Suprapubic skin (tissue), 4 donors: ENCODE data around the gene DDX41. TPM values are rescaled to one million over a fixed set of nuclear protein-coding genes. Genes with fewer than 3 reads are reported as not detected.
A peak's percentile ranks its signal among the peaks of the same experiment; 100 is the strongest.

Experiments used
- DNase-seq, 2 donors: peaks; one replicate each; pipeline ENCODE4 v3.0.0-alpha.2; 2019; ENCODE audit warnings: low spot score in 2 of 2
- H3K27ac ChIP-seq: fragments of 200-600 bp; sonication (generic); one replicate; pipeline ENCODE4 v1.5.1; 2019
- H3K27me3 ChIP-seq: fragments of 200-600 bp; sonication (generic); one replicate; pipeline ENCODE4 v1.5.1; 2019
- H3K36me3 ChIP-seq: fragments of 200-600 bp; sonication (generic); one replicate; pipeline ENCODE4 v1.5.1; 2019
- H3K4me1 ChIP-seq: fragments of 200-600 bp; sonication (generic); one replicate; pipeline ENCODE4 v1.5.1; 2019
- H3K4me3 ChIP-seq: fragments of 200-600 bp; sonication (generic); one replicate; pipeline ENCODE4 v1.5.1; 2019; ENCODE audit warnings: mild to moderate bottlenecking
- H3K9me3 ChIP-seq: fragments of 200-600 bp; sonication (generic); one replicate; pipeline ENCODE4 v1.5.1; 2019
- EP300 ChIP-seq: sonication (generic); formaldehyde crosslinking; IDR thresholded peaks from one replicate; pipeline ENCODE4 v1.6.1; 2017; ENCODE audit warnings: antibody characterized with exemption
- POLR2A ChIP-seq, 2 donors: fragments of 450-650 bp; IDR thresholded peaks; one replicate each; pipeline ENCODE4 v1.6.1; 2017; ENCODE audit warnings: antibody characterized with exemption in 2 of 2, mild to moderate bottlenecking in 2 of 2, moderate library complexity in 2 of 2
- POLR2AphosphoS5 ChIP-seq, 3 donors: sonication (generic); formaldehyde crosslinking; IDR thresholded peaks; one replicate each; pipeline ENCODE4 v1.6.1; 2017; ENCODE audit warnings: antibody characterized with exemption in 3 of 3
- WGBS: methylation state at CpG from one replicate; pipeline ENCODE4 v1.1.5; 2018; 5-methylcytosine and 5-hydroxymethylcytosine counted together
- total RNA-seq, 4 donors: library from RNA; depleted of rRNA; stranded (reverse); fragments of >200 nt; gene quantifications; one replicate each; pipeline ENCODE4 v1.1.0, GENCODE V29; 2016
- TF ChIP-seq, protein P1 (sequence below), 2 donors: fragments of 200-600 bp in 1 of 2; fragments of 450-650 bp in 1 of 2; sonication (generic) in 1 of 2; IDR thresholded peaks; one replicate each; pipeline ENCODE4 v1.5.1; 2016 to 2019; ENCODE audit warnings: antibody characterized with exemption in 2 of 2, mild to moderate bottlenecking in 1 of 2, moderate library complexity in 1 of 2

DDX41 gene
- total RNA-seq, 4 donors from 2014 or later: 83.8 to 148 (median 103) TPM

DNA sequence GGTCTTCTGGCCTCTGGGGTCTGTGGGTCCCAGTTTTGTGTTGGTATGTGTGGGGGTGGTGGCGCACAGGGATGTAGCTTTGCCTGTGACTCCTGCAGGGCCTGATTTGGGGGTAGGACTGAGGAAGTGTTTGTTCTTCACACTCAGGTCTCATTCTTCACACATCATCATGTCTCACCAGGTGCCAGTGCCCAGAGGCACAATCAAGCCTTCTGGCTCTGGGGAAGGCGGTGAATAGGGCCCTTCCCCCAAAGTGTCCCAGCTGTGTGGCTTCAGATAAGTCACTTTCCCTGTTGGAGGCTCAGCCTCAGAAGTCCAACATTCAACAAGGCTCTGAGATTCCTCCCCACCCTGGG, 48.5 kb downstream of the DDX41 start:
- H3K36me3 ChIP-seq: peaks cover 30% of the 10 kb centered on the region
- H3K27me3 ChIP-seq: no peaks in the 10 kb centered on the region
- H3K9me3 ChIP-seq: no peaks in the 10 kb centered on the region
- H3K27ac ChIP-seq: no peak overlapping the region
- no peak for DNase-seq
- TF ChIP-seq POLR2AphosphoS5 (IDR thresholded peaks at IDR 0.05): no peak
- TF ChIP-seq POLR2A (IDR thresholded peaks at IDR 0.05): no peak
- TF ChIP-seq EP300: no peak
- TF ChIP-seq, protein P1, sequence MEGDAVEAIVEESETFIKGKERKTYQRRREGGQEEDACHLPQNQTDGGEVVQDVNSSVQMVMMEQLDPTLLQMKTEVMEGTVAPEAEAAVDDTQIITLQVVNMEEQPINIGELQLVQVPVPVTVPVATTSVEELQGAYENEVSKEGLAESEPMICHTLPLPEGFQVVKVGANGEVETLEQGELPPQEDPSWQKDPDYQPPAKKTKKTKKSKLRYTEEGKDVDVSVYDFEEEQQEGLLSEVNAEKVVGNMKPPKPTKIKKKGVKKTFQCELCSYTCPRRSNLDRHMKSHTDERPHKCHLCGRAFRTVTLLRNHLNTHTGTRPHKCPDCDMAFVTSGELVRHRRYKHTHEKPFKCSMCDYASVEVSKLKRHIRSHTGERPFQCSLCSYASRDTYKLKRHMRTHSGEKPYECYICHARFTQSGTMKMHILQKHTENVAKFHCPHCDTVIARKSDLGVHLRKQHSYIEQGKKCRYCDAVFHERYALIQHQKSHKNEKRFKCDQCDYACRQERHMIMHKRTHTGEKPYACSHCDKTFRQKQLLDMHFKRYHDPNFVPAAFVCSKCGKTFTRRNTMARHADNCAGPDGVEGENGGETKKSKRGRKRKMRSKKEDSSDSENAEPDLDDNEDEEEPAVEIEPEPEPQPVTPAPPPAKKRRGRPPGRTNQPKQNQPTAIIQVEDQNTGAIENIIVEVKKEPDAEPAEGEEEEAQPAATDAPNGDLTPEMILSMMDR (IDR thresholded peaks at IDR 0.05): no peak
- H3K4me3 ChIP-seq: no peak overlapping the region
- H3K4me1 ChIP-seq: peaks cover 48% of the 10 kb centered on the region
- WGBS: 90% methylated on average over 2 of the region's 2 CpGs

DNA sequence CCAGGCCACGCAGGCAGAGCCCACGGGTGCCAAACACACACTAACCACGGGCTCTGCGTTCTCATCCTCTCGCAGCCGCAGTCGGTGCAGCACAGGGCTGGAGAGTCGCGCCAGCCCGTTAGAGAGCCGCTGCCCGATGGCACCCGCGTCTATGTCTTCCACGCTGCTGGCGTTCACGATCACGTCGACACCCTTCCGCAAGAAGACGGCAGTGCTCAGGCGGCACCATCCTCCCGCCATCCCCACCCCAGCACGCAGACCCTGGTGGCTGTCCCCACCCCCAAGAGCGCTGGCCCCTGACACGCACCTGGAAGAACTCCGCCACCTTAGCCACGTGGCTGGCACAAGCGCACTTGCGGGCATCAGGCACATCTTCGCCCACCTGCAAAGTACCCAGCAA, 49.3 kb downstream of the DDX41 start:
- no peak for DNase-seq
- peaks cover 30% of the 10 kb centered on the region for H3K36me3 ChIP-seq

DNA sequence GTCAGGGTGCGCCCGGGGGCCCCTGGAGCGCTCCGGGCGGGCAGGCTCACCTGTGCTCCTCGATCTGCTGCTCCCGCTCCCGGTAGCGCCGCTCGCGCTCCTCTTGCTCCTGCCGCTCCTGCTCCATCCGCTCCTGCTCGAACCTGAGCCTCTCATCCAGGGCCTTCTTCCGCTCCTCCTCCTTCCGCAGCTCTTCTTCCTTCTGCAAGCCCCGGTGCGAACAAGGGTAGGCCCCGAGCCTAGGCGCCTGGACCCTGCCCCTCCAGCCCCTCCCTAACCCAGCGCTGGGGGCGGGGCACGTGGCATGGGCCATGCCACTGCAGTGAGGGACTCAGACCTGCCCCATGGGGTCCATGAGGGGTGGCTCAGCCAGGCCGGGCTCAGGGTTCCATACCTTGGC, 49.9 kb downstream of the DDX41 start:
- Histone ChIP-seq H3K27me3 (no peaks in the 10 kb centered on the region), H3K27ac (no peak overlapping the region), H3K36me3 (peaks cover 30% of the 10 kb centered on the region), H3K4me1 (peaks cover 38% of the 10 kb centered on the region), H3K4me3 (no peak overlapping the region), H3K9me3 (no peaks in the 10 kb centered on the region)
- whole genome bisulfite sequencing: 92% methylated on average over 25 of the region's 25 CpGs
- TF ChIP-seq POLR2AphosphoS5 (IDR thresholded peaks at IDR 0.05) (no peak), EP300 (no peak), POLR2A (IDR thresholded peaks at IDR 0.05) (no peak)
- TF ChIP-seq, protein P1 (IDR thresholded peaks at IDR 0.05): no peak
- DNase-seq: no peak

More for the DNA sequence above, 49.3 kb downstream of the DDX41 start:
- Histone ChIP-seq H3K27me3 (no peaks in the 10 kb centered on the region), H3K4me3 (no peak overlapping the region), H3K4me1 (peaks cover 43% of the 10 kb centered on the region), H3K27ac (no peak overlapping the region), H3K9me3 (no peaks in the 10 kb centered on the region)
- TF ChIP-seq EP300 (no peak), POLR2A (IDR thresholded peaks at IDR 0.05) (no peak), POLR2AphosphoS5 (IDR thresholded peaks at IDR 0.05) (no peak)
- TF ChIP-seq, protein P1 (IDR thresholded peaks at IDR 0.05): no peak
- 96% methylated on average over 18 of the region's 31 CpGs for WGBS

DNA sequence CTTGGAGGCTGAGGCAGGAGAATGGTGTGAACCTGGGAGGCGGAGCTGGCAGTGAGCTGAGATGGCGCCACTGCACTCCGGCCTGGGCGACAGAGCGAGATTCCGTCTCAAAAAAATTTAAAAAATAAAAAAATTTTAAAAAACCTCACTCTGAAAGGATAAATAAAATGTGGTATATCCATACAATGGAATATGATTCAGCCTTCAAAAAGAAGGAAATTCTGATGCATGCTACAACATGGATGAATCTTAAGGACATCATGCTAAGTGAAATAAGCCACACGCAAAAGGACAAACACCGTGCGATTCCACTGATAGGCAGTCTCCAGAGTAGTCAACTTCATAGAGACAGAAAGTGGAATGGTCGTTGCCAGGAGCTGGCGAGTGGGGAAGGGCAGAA, 51.7 kb downstream of the DDX41 start:
- 98% methylated on average over 11 of the region's 11 CpGs for WGBS
- peaks cover 32% of the 10 kb centered on the region for H3K36me3 ChIP-seq
- DNase-seq: no peak

DNA sequence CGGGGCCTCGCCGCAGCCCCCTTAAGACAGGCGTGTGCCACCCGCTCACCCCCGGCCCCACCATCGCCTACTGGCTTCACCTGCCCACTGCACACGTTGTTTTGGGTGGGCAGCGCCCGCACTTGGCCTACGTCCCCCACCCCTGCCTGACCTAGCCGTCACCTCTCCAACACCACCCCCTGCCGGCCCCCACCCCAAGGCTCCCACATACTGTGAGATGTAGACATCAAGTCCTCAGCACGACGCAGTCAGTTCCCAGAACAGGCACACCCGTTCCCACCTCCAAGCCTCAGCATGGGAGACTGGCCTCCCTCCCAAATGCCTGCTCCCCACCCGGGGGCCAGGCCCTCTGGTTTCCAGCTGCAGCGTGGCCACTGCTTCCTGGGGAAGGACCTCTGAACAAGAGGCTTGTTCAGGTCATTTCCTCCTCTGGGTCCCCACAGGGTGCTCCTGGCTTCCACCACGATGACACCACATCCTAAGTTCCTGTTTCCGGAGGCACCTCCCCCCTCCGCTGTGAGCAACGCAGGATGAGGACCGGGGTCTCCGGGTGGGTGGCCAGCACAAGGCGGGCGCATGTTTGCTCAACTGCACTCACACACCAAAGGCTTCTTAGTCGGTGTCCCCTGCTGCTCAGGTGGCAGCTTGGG, 54.6 kb downstream of the DDX41 start:
- H3K4me3 ChIP-seq: no peak overlapping the region
- H3K27me3 ChIP-seq: no peaks in the 10 kb centered on the region
- DNase-seq: peak in 1 of 2 donors; percentile 76
- WGBS: 75% methylated on average over 22 of the region's 27 CpGs
- H3K27ac ChIP-seq: no peak overlapping the region
- TF ChIP-seq EP300 (no peak), POLR2AphosphoS5 (IDR thresholded peaks at IDR 0.05) (no peak), POLR2A (IDR thresholded peaks at IDR 0.05) (no peak)
- TF ChIP-seq, protein P1 (IDR thresholded peaks at IDR 0.05): no peak
- peaks cover 1% of the 10 kb centered on the region for H3K4me1 ChIP-seq
- H3K36me3 ChIP-seq: peaks cover 44% of the 10 kb centered on the region
- no peaks in the 10 kb centered on the region for H3K9me3 ChIP-seq

More for the DNA sequence above, 51.7 kb downstream of the DDX41 start:
- Histone ChIP-seq H3K27me3 (no peaks in the 10 kb centered on the region), H3K27ac (no peak overlapping the region), H3K9me3 (no peaks in the 10 kb centered on the region), H3K4me1 (peaks cover 19% of the 10 kb centered on the region), H3K4me3 (no peak overlapping the region)
- no peak for TF ChIP-seq POLR2AphosphoS5 (IDR thresholded peaks at IDR 0.05)
- no peak for TF ChIP-seq POLR2A (IDR thresholded peaks at IDR 0.05)
- no peak for TF ChIP-seq EP300
- TF ChIP-seq, protein P1 (IDR thresholded peaks at IDR 0.05): no peak

Other genes starting within 250 kb of the DDX41 start
- gene RAB24, start 213.2 kb downstream of the DDX41 start, total RNA-seq: 10 to 100 TPM; 36.7 to 70.1 (median 43.3) TPM
- gene PRELID1, start 213.2 kb downstream of the DDX41 start, total RNA-seq: 10 to 100 TPM; 54.2 to 90.1 (median 62.1) TPM
- 10 to 100 TPM in 3 of 4 donors, 1 to 10 TPM in 1; 8.7 to 30.3 (median 11.7) TPM for gene MXD3, start 205.1 kb downstream of the DDX41 start, total RNA-seq
- 100 to 1,000 TPM; 119 to 191 (median 160) TPM for gene LMAN2, start 165.3 kb downstream of the DDX41 start, total RNA-seq
- gene RGS14, start 159.0 kb downstream of the DDX41 start, total RNA-seq: 10 to 100 TPM; 38.5 to 85.9 (median 68.8) TPM
- gene SLC34A1, start 132.5 kb downstream of the DDX41 start, total RNA-seq: under 1 TPM in 1 of 4 donors, not detected in 3; 0.29 TPM
- gene PFN3, start 116.3 kb downstream of the DDX41 start, total RNA-seq: not detected
- 10 to 100 TPM in 1 of 4 donors, 1 to 10 TPM in 3; 2.3 to 18.4 (median 7.1) TPM for gene F12, start 107.4 kb downstream of the DDX41 start, total RNA-seq
- 10 to 100 TPM; 29.1 to 62.2 (median 37.1) TPM for gene GRK6, start 90.3 kb downstream of the DDX41 start, total RNA-seq
- 1 to 10 TPM; 5.7 to 9.8 (median 7.8) TPM for gene PRR7, start 70.1 kb downstream of the DDX41 start, total RNA-seq
- 10 to 100 TPM; 13.1 to 43.4 (median 25.3) TPM for gene DBN1, start 43.3 kb downstream of the DDX41 start, total RNA-seq
- gene PDLIM7, start 19.4 kb downstream of the DDX41 start, total RNA-seq: 10 to 100 TPM; 28.7 to 41.3 (median 32.0) TPM
- gene DOK3, start 7.1 kb downstream of the DDX41 start, total RNA-seq: 1 to 10 TPM in 3 of 4 donors, under 1 TPM in 1; 0.89 to 7.3 (median 1.8) TPM
- 100 to 1,000 TPM in 1 of 4 donors, 10 to 100 TPM in 3; 55.6 to 328 (median 78.2) TPM for gene FAM193B, start 37.6 kb upstream of the DDX41 start, total RNA-seq
- gene TMED9, start 75.2 kb upstream of the DDX41 start, total RNA-seq: 10 to 100 TPM; 60.3 to 84.5 (median 79.5) TPM
- gene B4GALT7, start 83.2 kb upstream of the DDX41 start, total RNA-seq: 10 to 100 TPM; 13.9 to 19.4 (median 17.4) TPM